ENCODE results near the gene TAS1R3.
A peak's percentile ranks its signal among the peaks of the same experiment; 100 is the strongest.

TAS1R3 gene

DNA sequence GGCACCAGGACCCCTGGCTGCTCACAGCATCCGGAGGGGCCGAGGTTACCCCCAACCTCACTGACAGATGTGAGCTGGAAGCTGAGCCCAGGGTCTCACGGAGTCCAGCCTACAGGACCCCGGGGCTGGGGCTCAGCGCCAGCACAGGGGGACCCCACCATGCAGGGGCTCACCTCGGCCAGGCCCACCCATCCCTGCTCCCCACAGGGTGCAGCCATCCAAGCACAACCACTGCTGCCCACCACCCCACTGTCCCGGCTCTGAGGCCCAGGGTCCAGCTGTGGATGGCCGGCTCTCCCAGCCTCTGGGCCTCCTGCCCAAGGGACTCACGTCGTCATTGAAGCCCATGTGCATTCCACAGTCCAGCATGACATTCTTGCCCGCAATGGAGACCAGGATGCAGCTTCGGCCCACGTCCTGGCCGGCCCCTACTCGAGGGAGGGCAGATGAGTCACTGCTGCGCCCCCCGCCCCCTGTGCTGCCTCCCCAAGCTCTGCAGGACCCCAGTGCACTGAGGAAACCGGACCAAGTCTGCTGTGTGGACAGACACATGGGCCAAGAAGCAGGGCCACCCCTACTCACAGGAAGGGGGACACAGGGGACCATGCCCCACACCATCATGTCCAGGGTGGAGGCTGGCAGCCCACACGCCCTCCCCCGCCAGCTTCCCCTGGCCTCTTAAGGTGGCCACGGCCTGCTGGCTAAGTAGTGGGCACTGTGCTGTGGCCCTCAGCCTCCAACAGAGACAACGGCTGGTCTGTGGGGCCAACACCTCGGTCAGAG, 10.2 kb upstream of the TAS1R3 start:
- Histone ChIP-seq H3K9ac (ENCODE audit: low read length) (no peak overlapping the region), H3K27ac (ENCODE audit: low read depth, low read length) (0 out of 2 replicates have a peak overlapping the region, but pooled peaks have one; percentile 5), H3K4me3 (ENCODE audit: low read depth, low read length) (no peak overlapping the region), H3K36me3 (ENCODE audit: control insufficient read depth, insufficient read depth, low read length) (peaks cover 41% of the 10 kb centered on the region), H3K4me1 (ENCODE audit: control insufficient read depth, insufficient read depth, low read length) (peaks cover 11% of the 10 kb centered on the region), H3K27me3 (ENCODE audit: control insufficient read depth, insufficient read depth, low read length) (no peaks in the 10 kb centered on the region), H3K9me3 (ENCODE audit: control insufficient read depth, insufficient read depth, low read depth, low read length) (no peaks in the 10 kb centered on the region)

DNA sequence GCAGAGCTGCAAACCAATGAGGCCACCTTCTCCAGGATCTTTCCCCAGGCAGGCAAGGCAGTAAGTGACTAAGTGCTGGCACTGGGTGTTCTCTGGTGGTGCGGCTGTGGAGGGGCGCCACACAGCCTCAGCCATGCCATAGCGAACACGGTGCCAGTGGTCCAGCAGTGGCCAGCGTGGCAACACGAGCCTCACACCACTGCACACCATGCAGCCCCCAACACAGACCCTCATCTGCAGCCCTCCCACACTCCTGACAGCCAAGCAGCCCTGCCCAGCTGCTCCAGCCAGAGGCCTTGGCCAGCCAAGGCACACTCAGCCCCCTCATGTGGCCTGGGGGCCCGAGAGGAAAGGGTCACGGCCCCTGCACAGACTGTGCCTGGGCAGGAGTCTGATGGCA, 9.6 kb upstream of the TAS1R3 start:
- Histone ChIP-seq H3K9me3 (ENCODE audit: control insufficient read depth, insufficient read depth, low read depth, low read length) (no peaks in the 10 kb centered on the region), H3K36me3 (ENCODE audit: control insufficient read depth, insufficient read depth, low read length) (peaks cover 41% of the 10 kb centered on the region), H3K4me1 (ENCODE audit: control insufficient read depth, insufficient read depth, low read length) (peaks cover 6% of the 10 kb centered on the region; the same call in 1 of the 2 replicates), H3K27me3 (ENCODE audit: control insufficient read depth, insufficient read depth, low read length) (no peaks in the 10 kb centered on the region), H3K9ac (ENCODE audit: low read length) (no peak overlapping the region), H3K4me3 (ENCODE audit: low read depth, low read length) (no peak overlapping the region), H3K27ac (ENCODE audit: low read depth, low read length) (0 out of 2 replicates have a peak overlapping the region, but pooled peaks have one; percentile 5)

- Histone ChIP-seq H3K9ac (ENCODE audit: low read length) (no peak overlapping the region), H3K4me3 (ENCODE audit: low read depth, low read length) (no peak overlapping the region), H3K9me3 (ENCODE audit: control insufficient read depth, insufficient read depth, low read depth, low read length) (no peaks in the 10 kb centered on the region), H3K4me1 (ENCODE audit: control insufficient read depth, insufficient read depth, low read length) (peaks cover 6% of the 10 kb centered on the region; the same call in 1 of the 2 replicates), H3K27me3 (ENCODE audit: control insufficient read depth, insufficient read depth, low read length) (no peaks in the 10 kb centered on the region), H3K27ac (ENCODE audit: low read depth, low read length) (no peak overlapping the region), H3K36me3 (ENCODE audit: control insufficient read depth, insufficient read depth, low read length) (peaks cover 41% of the 10 kb centered on the region)
Measured at GRCh38 chr1:1322418-1322817, 8.7 kb upstream of the TAS1R3 start.

DNA sequence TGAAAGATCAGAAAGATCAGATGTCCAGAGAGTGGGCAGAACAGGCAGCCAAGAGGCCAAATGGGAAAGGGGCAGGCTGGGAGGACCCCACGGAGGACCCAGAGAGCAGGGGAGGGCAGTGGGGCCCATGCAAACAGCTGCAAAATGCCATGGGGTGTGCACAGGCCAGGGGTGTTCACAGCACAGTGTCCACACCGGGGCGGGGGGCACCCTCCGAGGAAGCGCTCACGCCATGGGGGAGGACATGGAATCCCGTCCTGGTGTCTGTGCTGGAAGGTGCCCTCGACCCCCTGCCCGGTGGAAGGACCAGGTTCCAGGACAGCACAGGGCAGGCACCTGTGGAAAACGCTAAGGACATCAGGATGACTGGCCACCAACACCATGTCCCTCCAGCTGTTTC, 8.1 kb upstream of the TAS1R3 start:
- Histone ChIP-seq H3K9ac (ENCODE audit: low read length) (no peak overlapping the region), H3K27me3 (ENCODE audit: control insufficient read depth, insufficient read depth, low read length) (no peaks in the 10 kb centered on the region), H3K4me3 (ENCODE audit: low read depth, low read length) (no peak overlapping the region), H3K27ac (ENCODE audit: low read depth, low read length) (no peak overlapping the region), H3K9me3 (ENCODE audit: control insufficient read depth, insufficient read depth, low read depth, low read length) (no peaks in the 10 kb centered on the region), H3K36me3 (ENCODE audit: control insufficient read depth, insufficient read depth, low read length) (peaks cover 41% of the 10 kb centered on the region), H3K4me1 (ENCODE audit: control insufficient read depth, insufficient read depth, low read length) (peaks cover 5% of the 10 kb centered on the region; the same call in 1 of the 2 replicates)

DNA sequence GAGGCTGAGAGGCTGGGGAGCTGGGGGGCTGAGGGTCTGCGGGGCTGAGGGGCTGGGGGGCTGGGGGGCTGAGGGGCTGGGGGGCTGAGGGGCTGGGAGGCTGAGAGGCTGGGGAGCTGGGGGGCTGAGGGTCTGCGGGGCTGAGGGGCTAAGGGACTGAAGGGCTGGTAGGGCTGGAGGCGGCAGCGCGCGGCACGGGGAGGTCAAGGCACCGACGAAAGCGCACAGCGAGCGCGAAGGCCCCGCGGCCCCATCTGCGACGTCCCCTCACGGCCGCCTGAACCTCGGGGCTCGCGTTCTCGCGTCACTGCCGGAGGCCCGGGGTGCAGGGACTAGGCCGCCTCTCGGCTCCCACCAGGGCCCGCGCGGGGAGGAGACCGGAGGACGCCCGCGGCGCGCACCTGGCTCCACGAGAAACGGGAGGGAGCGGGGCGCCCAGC, 7.0 kb upstream of the TAS1R3 start:
- H3K36me3 ChIP-seq (ENCODE audit: control insufficient read depth, insufficient read depth, low read length): peaks cover 29% of the 10 kb centered on the region
- peak overlapping the region; percentile 94 for H3K9ac ChIP-seq (ENCODE audit: low read length)
- no peaks in the 10 kb centered on the region for H3K9me3 ChIP-seq (ENCODE audit: control insufficient read depth, insufficient read depth, low read depth, low read length)
- H3K27ac ChIP-seq (ENCODE audit: low read depth, low read length): peak overlapping the region; percentile 86; the same call in 1 of the 2 replicates
- H3K27me3 ChIP-seq (ENCODE audit: control insufficient read depth, insufficient read depth, low read length): no peaks in the 10 kb centered on the region
- no peaks in the 10 kb centered on the region for H3K4me1 ChIP-seq (ENCODE audit: control insufficient read depth, insufficient read depth, low read length)
- H3K4me3 ChIP-seq (ENCODE audit: low read depth, low read length): peak overlapping the region; percentile 99

- peak within 1 kb of the TSS; percentile 94 for H3K9ac ChIP-seq (ENCODE audit: low read length)
- H3K9me3 ChIP-seq (ENCODE audit: control insufficient read depth, insufficient read depth, low read depth, low read length): no peaks in the 10 kb centered on the region
- no peaks in the 10 kb centered on the region for H3K27me3 ChIP-seq (ENCODE audit: control insufficient read depth, insufficient read depth, low read length)
- no peaks in the 10 kb centered on the region for H3K4me1 ChIP-seq (ENCODE audit: control insufficient read depth, insufficient read depth, low read length)
- H3K27ac ChIP-seq (ENCODE audit: low read depth, low read length): peak within 1 kb of the TSS; percentile 86
- peak within 1 kb of the TSS; percentile 99 for H3K4me3 ChIP-seq (ENCODE audit: low read depth, low read length)
- H3K36me3 ChIP-seq (ENCODE audit: control insufficient read depth, insufficient read depth, low read length): peaks cover 23% of the 10 kb centered on the region
Measured at GRCh38 chr1:1324524-1325287, 6.4 kb upstream of the TAS1R3 start, which contains the start of the genes CPTP and INTS11. Gene CPTP, plus strand, starts transcription at chr1:1324802. Its CDS starts 2,109 bp downstream, at chr1:1326911. Gene INTS11, minus strand, starts transcription at chr1:1324660. Its CDS starts 52 bp downstream, at chr1:1324608.

GRCh38 chr1:1325288-1326074, 5.6 kb upstream of the TAS1R3 start:
- peak overlapping the region; percentile 83 for H3K9ac ChIP-seq (ENCODE audit: low read length)
- peak overlapping the region; percentile 99 for H3K4me3 ChIP-seq (ENCODE audit: low read depth, low read length)
- H3K4me1 ChIP-seq (ENCODE audit: control insufficient read depth, insufficient read depth, low read length): no peaks in the 10 kb centered on the region
- H3K36me3 ChIP-seq (ENCODE audit: control insufficient read depth, insufficient read depth, low read length): peaks cover 16% of the 10 kb centered on the region
- no peaks in the 10 kb centered on the region for H3K27me3 ChIP-seq (ENCODE audit: control insufficient read depth, insufficient read depth, low read length)
- peak overlapping the region; percentile 70 for H3K27ac ChIP-seq (ENCODE audit: low read depth, low read length)
- no peaks in the 10 kb centered on the region for H3K9me3 ChIP-seq (ENCODE audit: control insufficient read depth, insufficient read depth, low read depth, low read length)

- Histone ChIP-seq H3K9me3 (ENCODE audit: control insufficient read depth, insufficient read depth, low read depth, low read length) (no peaks in the 10 kb centered on the region), H3K4me1 (ENCODE audit: control insufficient read depth, insufficient read depth, low read length) (no peaks in the 10 kb centered on the region), H3K27ac (ENCODE audit: low read depth, low read length) (no peak overlapping the region), H3K4me3 (ENCODE audit: low read depth, low read length) (peak overlapping the region; percentile 99; the same call in 1 of the 2 replicates), H3K27me3 (ENCODE audit: control insufficient read depth, insufficient read depth, low read length) (no peaks in the 10 kb centered on the region), H3K9ac (ENCODE audit: low read length) (no peak overlapping the region), H3K36me3 (ENCODE audit: control insufficient read depth, insufficient read depth, low read length) (peaks cover 9% of the 10 kb centered on the region)
Measured at GRCh38 chr1:1326075-1326605, 4.9 kb upstream of the TAS1R3 start.

GRCh38 chr1:1327291-1327690, 3.8 kb upstream of the TAS1R3 start:
- Histone ChIP-seq H3K4me1 (ENCODE audit: control insufficient read depth, insufficient read depth, low read length) (no peaks in the 10 kb centered on the region), H3K27ac (ENCODE audit: low read depth, low read length) (no peak overlapping the region), H3K36me3 (ENCODE audit: control insufficient read depth, insufficient read depth, low read length) (peaks cover 5% of the 10 kb centered on the region; the same call in 1 of the 2 replicates), H3K27me3 (ENCODE audit: control insufficient read depth, insufficient read depth, low read length) (no peaks in the 10 kb centered on the region), H3K9ac (ENCODE audit: low read length) (no peak overlapping the region), H3K4me3 (ENCODE audit: low read depth, low read length) (no peak overlapping the region), H3K9me3 (ENCODE audit: control insufficient read depth, insufficient read depth, low read depth, low read length) (no peaks in the 10 kb centered on the region)

GRCh38 chr1:1328254-1328653, 2.8 kb upstream of the TAS1R3 start:
- no peaks in the 10 kb centered on the region for H3K9me3 ChIP-seq (ENCODE audit: control insufficient read depth, insufficient read depth, low read depth, low read length)
- 0 out of 2 replicates have a peak, but pooled peaks cover 5% of the 10 kb centered on the region for H3K36me3 ChIP-seq (ENCODE audit: control insufficient read depth, insufficient read depth, low read length)
- H3K4me3 ChIP-seq (ENCODE audit: low read depth, low read length): no peak overlapping the region
- H3K4me1 ChIP-seq (ENCODE audit: control insufficient read depth, insufficient read depth, low read length): no peaks in the 10 kb centered on the region
- H3K27ac ChIP-seq (ENCODE audit: low read depth, low read length): no peak overlapping the region
- H3K9ac ChIP-seq (ENCODE audit: low read length): no peak overlapping the region
- H3K27me3 ChIP-seq (ENCODE audit: control insufficient read depth, insufficient read depth, low read length): no peaks in the 10 kb centered on the region

Measured in HUES6 (cell line).